ENCODE measurements around the gene RBP3. TPM values are rescaled to one million over a fixed set of nuclear protein-coding genes. Genes with fewer than 3 reads are reported as not detected.

Gene RBP3
- polyA plus RNA-seq, 4 donors: 0.01 to 0.03 TPM; not detected in 2

GRCh38 chr10:47314416-47314970 is 33.7 kb upstream of the RBP3 start:
- WGBS, 3 donors: 66 to 87% (median 78%) methylated on average over 8 to 9 of the region's 9 CpGs
- no peaks in the 10 kb centered on the region for H3K36me3 ChIP-seq (ENCODE audit: control insufficient read depth in 3 of 3, insufficient read depth in 2 of 3, low read depth in 1 of 3, low read length in 3 of 3)
- H3K9me3 ChIP-seq (ENCODE audit: control insufficient read depth in 2 of 2, insufficient read depth in 1 of 2, low read depth in 1 of 2, low read length in 1 of 2): no peaks in the 10 kb centered on the region
- no peaks in the 10 kb centered on the region for H3K4me1 ChIP-seq (ENCODE audit: control insufficient read depth in 3 of 3, insufficient read depth in 2 of 3, low read depth in 1 of 3, low read length in 2 of 3)
- no peak overlapping the region for H3K27ac ChIP-seq (ENCODE audit: low read depth in 1 of 3, low read length in 2 of 3)
- DNase-seq (no peak), FAIRE-seq (no peak)
- no peak overlapping the region for H3K4me3 ChIP-seq (ENCODE audit: low read depth in 1 of 3, low read length in 3 of 3)
- H3K27me3 ChIP-seq (ENCODE audit: control insufficient read depth in 3 of 3, insufficient read depth in 3 of 3, low read length in 3 of 3): peaks cover 0 to 2% (median 0%) of the 10 kb centered on the region in 3 donors

GRCh38 chr10:47315421-47315820 is 32.7 kb upstream of the RBP3 start:
- H3K27ac ChIP-seq (ENCODE audit: low read depth in 1 of 3, low read length in 2 of 3): no peak overlapping the region
- WGBS, 3 donors: 81 to 92% (median 91%) methylated on average over 2 of the region's 2 CpGs
- no peaks in the 10 kb centered on the region for H3K36me3 ChIP-seq (ENCODE audit: control insufficient read depth in 3 of 3, insufficient read depth in 2 of 3, low read depth in 1 of 3, low read length in 3 of 3)
- no peaks in the 10 kb centered on the region for H3K4me1 ChIP-seq (ENCODE audit: control insufficient read depth in 3 of 3, insufficient read depth in 2 of 3, low read depth in 1 of 3, low read length in 2 of 3)
- H3K9me3 ChIP-seq (ENCODE audit: control insufficient read depth in 2 of 2, insufficient read depth in 1 of 2, low read depth in 1 of 2, low read length in 1 of 2): no peaks in the 10 kb centered on the region
- DNase-seq: no peak
- H3K4me3 ChIP-seq (ENCODE audit: low read depth in 1 of 3, low read length in 3 of 3): no peak overlapping the region
- H3K27me3 ChIP-seq (ENCODE audit: control insufficient read depth in 3 of 3, insufficient read depth in 3 of 3, low read length in 3 of 3): peaks cover 0 to 2% (median 0%) of the 10 kb centered on the region in 3 donors
- FAIRE-seq: no peak

DNA sequence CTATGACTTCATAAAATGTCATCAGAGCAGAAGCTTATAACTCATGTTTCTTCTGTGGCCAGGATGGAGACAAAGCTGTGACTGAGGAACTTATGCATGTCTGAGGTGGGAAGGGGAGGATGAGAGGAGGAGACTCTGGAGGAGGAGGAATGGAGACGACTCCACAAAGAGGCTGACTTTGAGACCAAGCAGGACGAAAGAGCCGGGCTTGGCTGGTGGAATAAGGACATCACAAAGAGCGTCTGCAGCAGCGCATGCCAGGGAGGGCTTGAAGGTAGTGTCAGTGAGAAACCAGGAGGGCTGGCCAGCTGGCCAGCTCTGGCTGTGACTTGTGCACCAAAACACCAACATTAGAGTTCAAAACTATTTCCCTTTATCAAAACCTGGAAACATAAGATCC is 32.0 kb upstream of the RBP3 start:
- no peak for FAIRE-seq
- no peaks in the 10 kb centered on the region for H3K4me1 ChIP-seq (ENCODE audit: control insufficient read depth in 3 of 3, insufficient read depth in 2 of 3, low read depth in 1 of 3, low read length in 2 of 3)
- no peak for DNase-seq
- H3K9me3 ChIP-seq (ENCODE audit: control insufficient read depth in 2 of 2, insufficient read depth in 1 of 2, low read depth in 1 of 2, low read length in 1 of 2): no peaks in the 10 kb centered on the region
- 79 to 95% (median 89%) methylated on average over 5 of the region's 5 CpGs for WGBS, 3 donors
- H3K27me3 ChIP-seq (ENCODE audit: control insufficient read depth in 3 of 3, insufficient read depth in 3 of 3, low read length in 3 of 3): peaks cover 0 to 6% (median 0%) of the 10 kb centered on the region in 3 donors
- no peaks in the 10 kb centered on the region for H3K36me3 ChIP-seq (ENCODE audit: control insufficient read depth in 3 of 3, insufficient read depth in 2 of 3, low read depth in 1 of 3, low read length in 3 of 3)
- no peak overlapping the region for H3K4me3 ChIP-seq (ENCODE audit: low read depth in 1 of 3, low read length in 3 of 3)
- H3K27ac ChIP-seq (ENCODE audit: low read depth in 1 of 3, low read length in 2 of 3): no peak overlapping the region

- FAIRE-seq (no peak), DNase-seq (no peak)
- 81 to 90% (median 84%) methylated on average over 4 of the region's 4 CpGs for WGBS, 3 donors
- Histone ChIP-seq H3K27me3 (ENCODE audit: control insufficient read depth in 3 of 3, insufficient read depth in 3 of 3, low read length in 3 of 3) (peaks cover 0 to 15% (median 0%) of the 10 kb centered on the region in 3 donors), H3K27ac (ENCODE audit: low read depth in 1 of 3, low read length in 2 of 3) (no peak overlapping the region), H3K4me3 (ENCODE audit: low read depth in 1 of 3, low read length in 3 of 3) (no peak overlapping the region), H3K4me1 (ENCODE audit: control insufficient read depth in 3 of 3, insufficient read depth in 2 of 3, low read depth in 1 of 3, low read length in 2 of 3) (no peaks in the 10 kb centered on the region), H3K9me3 (ENCODE audit: control insufficient read depth in 2 of 2, insufficient read depth in 1 of 2, low read depth in 1 of 2, low read length in 1 of 2) (no peaks in the 10 kb centered on the region), H3K36me3 (ENCODE audit: control insufficient read depth in 3 of 3, insufficient read depth in 2 of 3, low read depth in 1 of 3, low read length in 3 of 3) (no peaks in the 10 kb centered on the region)
Observed at GRCh38 chr10:47317251-47317650, 30.9 kb upstream of the RBP3 start.

DNA sequence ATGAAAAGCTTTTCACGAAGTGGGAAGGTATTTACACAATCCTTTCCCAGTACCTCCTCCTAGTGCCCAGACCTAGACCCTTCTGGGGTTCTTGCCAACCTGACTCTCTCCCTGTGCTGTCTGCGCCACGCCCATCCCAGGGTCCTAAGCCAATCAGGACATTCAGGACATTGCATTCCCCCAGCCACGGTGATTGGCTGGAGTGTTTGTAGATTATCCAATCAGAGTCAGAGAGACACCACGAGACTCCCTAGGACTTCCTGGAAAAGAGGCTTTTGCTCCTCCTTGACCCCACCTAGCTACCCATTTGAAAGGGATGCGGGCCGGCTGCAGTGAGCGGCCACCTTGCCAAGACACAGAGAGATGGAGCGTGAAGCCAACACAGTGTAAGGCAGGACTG is 29.5 kb upstream of the RBP3 start:
- peaks cover 0 to 19% (median 0%) of the 10 kb centered on the region in 3 donors for H3K27me3 ChIP-seq (ENCODE audit: control insufficient read depth in 3 of 3, insufficient read depth in 3 of 3, low read length in 3 of 3)
- H3K4me3 ChIP-seq (ENCODE audit: low read depth in 1 of 3, low read length in 3 of 3): no peak overlapping the region
- FAIRE-seq (no peak), DNase-seq (no peak)
- no peak overlapping the region for H3K27ac ChIP-seq (ENCODE audit: low read depth in 1 of 3, low read length in 2 of 3)
- H3K36me3 ChIP-seq (ENCODE audit: control insufficient read depth in 3 of 3, insufficient read depth in 2 of 3, low read depth in 1 of 3, low read length in 3 of 3): no peaks in the 10 kb centered on the region
- WGBS, 3 donors: 53 to 88% (median 79%) methylated on average over 9 of the region's 9 CpGs
- no peaks in the 10 kb centered on the region for H3K9me3 ChIP-seq (ENCODE audit: control insufficient read depth in 2 of 2, insufficient read depth in 1 of 2, low read depth in 1 of 2, low read length in 1 of 2)
- no peaks in the 10 kb centered on the region for H3K4me1 ChIP-seq (ENCODE audit: control insufficient read depth in 3 of 3, insufficient read depth in 2 of 3, low read depth in 1 of 3, low read length in 2 of 3)

- 88 to 90% (median 89%) methylated on average over 8 of the region's 8 CpGs for WGBS, 3 donors
- no peak for DNase-seq
- no peak for FAIRE-seq
- Histone ChIP-seq H3K27ac (ENCODE audit: low read depth in 1 of 3, low read length in 2 of 3) (no peak overlapping the region), H3K4me1 (ENCODE audit: control insufficient read depth in 3 of 3, insufficient read depth in 2 of 3, low read depth in 1 of 3, low read length in 2 of 3) (no peaks in the 10 kb centered on the region), H3K27me3 (ENCODE audit: control insufficient read depth in 3 of 3, insufficient read depth in 3 of 3, low read length in 3 of 3) (peaks cover 0 to 19% (median 0%) of the 10 kb centered on the region in 3 donors), H3K9me3 (ENCODE audit: control insufficient read depth in 2 of 2, insufficient read depth in 1 of 2, low read depth in 1 of 2, low read length in 1 of 2) (no peaks in the 10 kb centered on the region), H3K36me3 (ENCODE audit: control insufficient read depth in 3 of 3, insufficient read depth in 2 of 3, low read depth in 1 of 3, low read length in 3 of 3) (no peaks in the 10 kb centered on the region), H3K4me3 (ENCODE audit: low read depth in 1 of 3, low read length in 3 of 3) (no peak overlapping the region)
Observed at GRCh38 chr10:47319784-47320183, 28.4 kb upstream of the RBP3 start.

- FAIRE-seq: no peak
- no peak overlapping the region for H3K27ac ChIP-seq (ENCODE audit: low read depth in 1 of 3, low read length in 2 of 3)
- no peak overlapping the region for H3K4me3 ChIP-seq (ENCODE audit: low read depth in 1 of 3, low read length in 3 of 3)
- WGBS, 3 donors: 75 to 79% (median 78%) methylated on average over 6 of the region's 6 CpGs
- no peaks in the 10 kb centered on the region for H3K36me3 ChIP-seq (ENCODE audit: control insufficient read depth in 3 of 3, insufficient read depth in 2 of 3, low read depth in 1 of 3, low read length in 3 of 3)
- H3K9me3 ChIP-seq (ENCODE audit: control insufficient read depth in 2 of 2, insufficient read depth in 1 of 2, low read depth in 1 of 2, low read length in 1 of 2): no peaks in the 10 kb centered on the region
- DNase-seq: no peak
- no peaks in the 10 kb centered on the region for H3K4me1 ChIP-seq (ENCODE audit: control insufficient read depth in 3 of 3, insufficient read depth in 2 of 3, low read depth in 1 of 3, low read length in 2 of 3)
- H3K27me3 ChIP-seq (ENCODE audit: control insufficient read depth in 3 of 3, insufficient read depth in 3 of 3, low read length in 3 of 3): peaks cover 0 to 19% (median 0%) of the 10 kb centered on the region in 3 donors
Observed at GRCh38 chr10:47320812-47321211, 27.4 kb upstream of the RBP3 start.

DNA sequence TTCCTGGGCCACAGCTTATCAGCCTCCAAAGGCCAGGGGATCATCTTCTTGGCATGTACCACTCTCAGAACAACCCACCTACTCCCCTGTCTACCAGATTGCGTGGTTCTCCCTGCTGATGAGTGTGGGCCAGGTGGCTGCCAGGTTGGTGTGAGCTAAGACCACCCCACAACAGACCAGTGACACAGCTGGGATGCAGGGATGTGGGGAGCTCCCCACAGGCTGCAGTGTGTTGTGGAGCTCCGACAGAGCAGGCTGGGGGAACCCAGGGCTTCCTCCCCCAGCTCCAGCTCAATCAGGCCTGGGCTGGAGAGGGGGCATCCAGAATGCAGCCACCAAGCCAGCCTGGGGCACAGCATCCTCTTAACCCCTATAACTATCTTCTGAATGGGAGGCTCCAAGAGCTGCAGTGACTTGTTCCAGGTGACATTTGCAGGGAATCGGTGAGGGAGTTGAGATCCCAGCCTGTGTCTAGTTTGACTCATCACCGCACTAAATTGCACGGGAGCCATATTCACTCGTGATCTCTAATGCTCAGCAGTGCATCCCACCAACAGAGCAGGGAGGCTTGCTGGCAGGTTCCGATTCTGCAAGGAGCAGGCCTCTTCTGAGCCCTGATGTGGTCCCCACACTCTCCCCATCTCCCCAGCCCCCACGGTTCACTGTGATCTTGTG is 26.5 kb upstream of the RBP3 start:
- no peaks in the 10 kb centered on the region for H3K4me1 ChIP-seq (ENCODE audit: control insufficient read depth in 3 of 3, insufficient read depth in 2 of 3, low read depth in 1 of 3, low read length in 2 of 3)
- no peak overlapping the region for H3K4me3 ChIP-seq (ENCODE audit: low read depth in 1 of 3, low read length in 3 of 3)
- no peaks in the 10 kb centered on the region for H3K36me3 ChIP-seq (ENCODE audit: control insufficient read depth in 3 of 3, insufficient read depth in 2 of 3, low read depth in 1 of 3, low read length in 3 of 3)
- peaks cover 0 to 19% (median 0%) of the 10 kb centered on the region in 3 donors for H3K27me3 ChIP-seq (ENCODE audit: control insufficient read depth in 3 of 3, insufficient read depth in 3 of 3, low read length in 3 of 3)
- H3K27ac ChIP-seq (ENCODE audit: low read depth in 1 of 3, low read length in 2 of 3): no peak overlapping the region
- DNase-seq (no peak), FAIRE-seq (no peak)
- WGBS, 3 donors: 69 to 85% (median 76%) methylated on average over 8 of the region's 8 CpGs
- no peaks in the 10 kb centered on the region for H3K9me3 ChIP-seq (ENCODE audit: control insufficient read depth in 2 of 2, insufficient read depth in 1 of 2, low read depth in 1 of 2, low read length in 1 of 2)

Measured in small intestine (tissue), 7 donors.